ENCODE data around the gene ZC3HAV1. TPM values are rescaled to one million over a fixed set of nuclear protein-coding genes. Genes with fewer than 3 reads are reported as not detected.
"Not testable (repeated sequence)": the region's sequence is repeated elsewhere in the genome, so short reads cannot be mapped to it uniquely, and the experiment has no call there.

ZC3HAV1 gene
- total and polyA plus RNA-seq, 4 donors: 4.1 to 39.5 (median 18.4) TPM

DNA sequence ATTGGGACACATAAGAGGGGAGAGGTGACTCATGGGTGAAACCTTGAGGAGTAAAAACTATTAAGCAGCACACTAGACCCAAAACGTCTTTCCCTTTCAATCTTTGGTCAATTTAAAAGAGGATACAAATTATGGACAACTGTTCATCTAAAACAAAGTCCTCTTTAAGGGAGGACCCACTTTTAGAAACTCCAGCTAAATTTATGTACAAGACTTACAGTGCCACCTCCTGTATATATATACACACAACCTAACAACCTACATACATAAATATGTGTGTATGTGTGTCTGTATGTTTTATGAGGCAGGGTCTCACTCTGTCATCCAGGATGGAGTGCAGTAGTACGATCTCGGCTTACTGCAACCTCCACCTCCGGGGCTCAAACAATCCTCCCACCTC lies 18.1 kb upstream of the ZC3HAV1 start:
- ATAC-seq (ENCODE audit: low FRiP score) (no peak), DNase-seq (no peak)
- H3K4me3 ChIP-seq (ENCODE audit: low read length in 2 of 2): no peak overlapping the region
- H3K27me3 ChIP-seq (ENCODE audit: control insufficient read depth in 1 of 2, insufficient read depth in 2 of 2, low read length in 1 of 2): no peaks in the 10 kb centered on the region
- WGBS, 2 donors: 70 to 73% methylated on average over 4 of the region's 4 CpGs
- no peaks in the 10 kb centered on the region for H3K9me3 ChIP-seq (ENCODE audit: control insufficient read depth, low read length)
- no peak overlapping the region for H3K27ac ChIP-seq (ENCODE audit: low read depth in 1 of 2, low read length in 2 of 2)
- intact Hi-C loops (cut with DNase I): no loop called here
- H3K4me1 ChIP-seq (ENCODE audit: control insufficient read depth in 1 of 2, insufficient read depth in 2 of 2, low read length in 2 of 2): no peaks in the 10 kb centered on the region
- H3K36me3 ChIP-seq (ENCODE audit: control insufficient read depth in 1 of 2, insufficient read depth in 2 of 2, low read length in 1 of 2): no peaks in the 10 kb centered on the region

DNA sequence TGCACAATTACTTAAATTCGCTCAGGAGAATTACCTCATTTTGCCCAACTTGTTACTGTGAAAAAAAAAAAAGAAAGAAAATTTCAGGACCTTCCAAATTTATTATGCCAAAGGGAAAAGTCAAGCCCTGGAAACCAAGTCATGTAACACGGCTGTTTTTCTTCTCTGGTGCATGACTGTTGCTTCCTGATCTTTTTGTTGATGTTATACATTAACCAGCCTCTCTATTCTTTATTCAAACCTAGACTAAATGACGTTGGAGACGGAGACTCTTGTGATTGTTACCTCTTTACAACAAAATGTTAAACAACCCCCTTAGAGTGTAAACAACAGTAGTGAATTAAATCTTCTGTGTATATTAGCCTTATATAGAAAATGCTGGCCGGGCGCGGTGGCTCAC lies 16.1 kb upstream of the ZC3HAV1 start:
- intact Hi-C loops (cut with DNase I): no loop called here
- ATAC-seq (ENCODE audit: low FRiP score) (no peak), DNase-seq (no peak)
- 68 to 70% methylated on average over 7 of the region's 7 CpGs for WGBS, 2 donors
- Histone ChIP-seq H3K27ac (ENCODE audit: low read depth in 1 of 2, low read length in 2 of 2) (no peak overlapping the region), H3K4me3 (ENCODE audit: low read length in 2 of 2) (no peak overlapping the region), H3K4me1 (ENCODE audit: control insufficient read depth in 1 of 2, insufficient read depth in 2 of 2, low read length in 2 of 2) (no peaks in the 10 kb centered on the region), H3K27me3 (ENCODE audit: control insufficient read depth in 1 of 2, insufficient read depth in 2 of 2, low read length in 1 of 2) (no peaks in the 10 kb centered on the region), H3K36me3 (ENCODE audit: control insufficient read depth in 1 of 2, insufficient read depth in 2 of 2, low read length in 1 of 2) (no peaks in the 10 kb centered on the region), H3K9me3 (ENCODE audit: control insufficient read depth, low read length) (no peaks in the 10 kb centered on the region)

DNA sequence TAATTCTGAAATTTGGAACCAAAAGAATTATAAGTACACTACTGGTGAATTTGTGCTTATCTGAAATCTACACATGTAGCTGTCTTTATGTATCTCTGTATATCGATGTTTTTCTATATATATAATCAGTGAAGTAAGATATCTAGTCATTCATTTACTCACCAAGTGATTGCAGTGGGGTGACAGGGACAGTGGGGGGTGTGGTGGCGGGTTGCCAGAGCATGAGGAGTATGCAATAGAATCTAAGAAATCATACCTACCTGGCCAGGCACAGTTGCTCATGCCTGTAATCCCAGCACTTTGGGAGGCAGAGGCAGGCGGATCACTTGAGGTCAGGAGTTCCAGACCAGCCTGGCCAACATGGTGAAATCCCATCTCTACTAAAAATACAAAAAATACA lies 15.5 kb upstream of the ZC3HAV1 start:
- WGBS, 2 donors: 71 to 72% methylated on average over 3 of the region's 3 CpGs
- H3K4me3 ChIP-seq (ENCODE audit: low read length in 2 of 2); H3K27me3 ChIP-seq (ENCODE audit: control insufficient read depth in 1 of 2, insufficient read depth in 2 of 2, low read length in 1 of 2); ATAC-seq (ENCODE audit: low FRiP score); DNase-seq; H3K27ac ChIP-seq (ENCODE audit: low read depth in 1 of 2, low read length in 2 of 2); H3K36me3 ChIP-seq (ENCODE audit: control insufficient read depth in 1 of 2, insufficient read depth in 2 of 2, low read length in 1 of 2); intact Hi-C loops (cut with DNase I); H3K9me3 ChIP-seq (ENCODE audit: control insufficient read depth, low read length); H3K4me1 ChIP-seq (ENCODE audit: control insufficient read depth in 1 of 2, insufficient read depth in 2 of 2, low read length in 2 of 2): not testable (repeated sequence)

DNA sequence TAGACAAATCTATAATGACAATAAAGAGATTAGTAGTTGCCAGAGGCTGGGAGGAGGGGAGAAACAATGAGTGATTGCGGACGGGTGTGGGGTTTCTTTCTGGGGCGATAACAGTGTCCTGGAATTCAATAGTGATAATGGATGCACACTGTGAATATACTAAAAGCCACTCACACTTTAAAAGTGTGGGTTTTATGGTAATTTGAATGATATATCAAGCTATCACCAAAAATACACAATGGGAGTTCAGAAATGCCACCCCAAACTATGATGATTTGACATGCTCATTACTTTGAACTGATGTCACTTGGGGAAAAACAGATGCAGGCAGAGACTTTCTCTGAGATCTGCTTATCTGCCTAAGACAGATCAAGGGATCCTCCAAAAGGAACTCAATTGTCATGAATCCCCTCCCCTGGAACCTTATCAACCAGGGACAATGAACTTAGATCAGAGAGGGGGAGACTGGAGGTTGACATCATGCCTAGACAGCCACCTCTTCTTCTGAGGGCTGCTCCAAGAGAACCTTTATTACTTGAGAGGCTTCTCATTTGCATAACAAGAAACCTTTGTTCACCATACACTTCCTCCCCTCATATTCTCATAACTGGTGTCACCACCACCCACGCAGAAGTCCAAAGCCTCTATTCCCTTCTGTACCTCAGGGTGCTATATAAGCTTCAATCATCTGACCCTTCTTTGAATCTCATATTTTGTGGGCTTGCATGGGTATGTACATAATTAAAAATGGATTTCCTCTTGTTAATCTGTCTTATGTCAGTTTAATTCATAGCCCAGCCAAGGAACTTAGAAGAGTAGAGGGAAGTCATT lies 14.8 kb upstream of the ZC3HAV1 start:
- intact Hi-C loops (cut with DNase I): no loop called here
- WGBS, 2 donors: 84 to 90% methylated on average over 4 of the region's 4 CpGs
- H3K27ac ChIP-seq (ENCODE audit: low read depth in 1 of 2, low read length in 2 of 2): no peak overlapping the region
- H3K4me3 ChIP-seq (ENCODE audit: low read length in 2 of 2): no peak overlapping the region
- no peaks in the 10 kb centered on the region for H3K36me3 ChIP-seq (ENCODE audit: control insufficient read depth in 1 of 2, insufficient read depth in 2 of 2, low read length in 1 of 2)
- ATAC-seq (ENCODE audit: low FRiP score) (no peak), DNase-seq (no peak)
- no peaks in the 10 kb centered on the region for H3K27me3 ChIP-seq (ENCODE audit: control insufficient read depth in 1 of 2, insufficient read depth in 2 of 2, low read length in 1 of 2)
- H3K4me1 ChIP-seq (ENCODE audit: control insufficient read depth in 1 of 2, insufficient read depth in 2 of 2, low read length in 2 of 2): no peaks in the 10 kb centered on the region
- no peaks in the 10 kb centered on the region for H3K9me3 ChIP-seq (ENCODE audit: control insufficient read depth, low read length)

DNA sequence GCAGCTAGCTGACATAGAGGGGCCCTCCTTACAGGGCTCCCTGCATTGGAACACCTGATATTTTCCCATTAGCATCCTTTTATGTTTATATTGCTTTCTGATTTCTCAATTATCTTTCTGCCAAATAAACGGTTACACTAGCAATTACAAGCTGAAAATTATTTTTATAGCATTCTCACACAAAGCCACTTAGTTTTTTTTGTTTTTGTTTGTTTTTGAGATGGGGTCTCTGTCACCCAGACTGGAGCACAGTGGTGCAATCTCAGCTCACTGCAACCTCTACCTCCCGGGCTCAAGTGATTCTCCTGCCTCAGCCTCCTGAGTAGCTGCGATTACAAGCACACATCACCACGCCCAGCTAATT lies 9.9 kb upstream of the ZC3HAV1 start:
- DNase-seq: no peak
- no peaks in the 10 kb centered on the region for H3K4me1 ChIP-seq (ENCODE audit: control insufficient read depth in 1 of 2, insufficient read depth in 2 of 2, low read length in 2 of 2)
- no peaks in the 10 kb centered on the region for H3K36me3 ChIP-seq (ENCODE audit: control insufficient read depth in 1 of 2, insufficient read depth in 2 of 2, low read length in 1 of 2)
- H3K9me3 ChIP-seq (ENCODE audit: control insufficient read depth, low read length): no peaks in the 10 kb centered on the region
- no peak overlapping the region for H3K27ac ChIP-seq (ENCODE audit: low read depth in 1 of 2, low read length in 2 of 2)
- WGBS, 2 donors: 76 to 88% methylated on average over 4 of the region's 4 CpGs
- ATAC-seq (ENCODE audit: low FRiP score): no peak
- no peaks in the 10 kb centered on the region for H3K27me3 ChIP-seq (ENCODE audit: control insufficient read depth in 1 of 2, insufficient read depth in 2 of 2, low read length in 1 of 2)
- intact Hi-C loops (cut with DNase I): no loop called here
- no peak overlapping the region for H3K4me3 ChIP-seq (ENCODE audit: low read length in 2 of 2)

DNA sequence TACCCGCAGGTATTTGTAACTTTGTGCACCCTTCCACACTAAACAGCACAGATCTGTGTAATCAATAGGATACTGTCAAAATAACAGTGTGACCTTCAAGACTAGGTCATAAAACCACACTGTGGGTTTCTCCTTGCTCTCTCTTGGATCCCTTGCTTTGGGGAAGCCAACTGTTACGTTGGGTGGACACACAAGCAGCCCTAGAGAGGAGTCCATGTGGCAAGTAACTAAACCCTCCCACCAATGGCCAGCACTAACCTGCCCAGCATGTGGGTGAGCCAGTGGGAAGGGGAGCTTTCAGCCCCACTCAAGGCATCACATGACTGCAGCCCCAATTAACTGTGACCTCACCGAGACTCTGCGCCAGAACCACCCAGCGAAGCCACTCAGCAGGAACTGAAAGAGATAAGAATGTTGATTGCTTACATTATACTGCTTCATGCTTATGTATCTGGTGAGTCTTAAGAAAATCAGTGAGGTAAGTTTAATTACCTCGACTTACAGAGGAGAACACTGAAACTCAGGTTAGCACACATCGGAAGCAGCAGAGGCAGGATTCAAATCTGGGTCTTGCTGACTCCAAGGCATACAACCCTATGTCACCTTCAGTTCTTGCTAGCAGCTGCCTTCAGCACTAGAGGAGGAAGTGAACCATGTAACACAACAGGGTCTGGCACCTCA lies 9.4 kb upstream of the ZC3HAV1 start:
- Histone ChIP-seq H3K27me3 (ENCODE audit: control insufficient read depth in 1 of 2, insufficient read depth in 2 of 2, low read length in 1 of 2) (no peaks in the 10 kb centered on the region), H3K4me3 (ENCODE audit: low read length in 2 of 2) (no peak overlapping the region), H3K36me3 (ENCODE audit: control insufficient read depth in 1 of 2, insufficient read depth in 2 of 2, low read length in 1 of 2) (no peaks in the 10 kb centered on the region), H3K9me3 (ENCODE audit: control insufficient read depth, low read length) (no peaks in the 10 kb centered on the region), H3K4me1 (ENCODE audit: control insufficient read depth in 1 of 2, insufficient read depth in 2 of 2, low read length in 2 of 2) (no peaks in the 10 kb centered on the region), H3K27ac (ENCODE audit: low read depth in 1 of 2, low read length in 2 of 2) (no peak overlapping the region)
- intact Hi-C loops (cut with DNase I): no loop called here
- WGBS, 2 donors: 75 to 79% methylated on average over 7 of the region's 7 CpGs
- ATAC-seq (ENCODE audit: low FRiP score) (no peak), DNase-seq (no peak)

DNA sequence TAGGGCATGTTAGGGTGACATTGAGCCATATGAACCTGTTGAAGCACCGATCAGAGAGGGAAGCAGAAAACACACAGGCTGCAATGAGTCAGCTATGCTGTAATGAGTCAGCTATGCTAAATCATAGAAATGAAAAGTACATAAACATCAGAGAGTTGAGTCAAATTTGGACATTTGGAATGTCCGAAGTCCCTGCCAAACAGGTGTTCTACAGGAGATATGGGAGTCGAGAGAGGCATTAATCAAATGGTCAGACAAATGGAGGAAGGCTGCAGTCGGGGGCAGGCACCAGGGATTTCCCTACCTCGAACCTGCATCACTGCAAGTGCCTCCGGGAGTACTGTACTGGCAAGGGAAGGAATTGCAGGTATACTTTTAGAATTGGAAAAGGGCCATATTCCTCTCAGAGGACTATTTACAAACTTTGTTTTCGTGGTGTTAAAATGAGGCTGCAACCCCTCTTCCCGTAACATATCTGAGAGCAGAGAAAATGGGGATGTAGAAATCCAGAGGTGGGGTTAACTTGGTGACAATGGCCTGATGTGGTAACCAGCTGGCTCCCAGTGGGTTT lies 8.8 kb upstream of the ZC3HAV1 start:
- DNase-seq (no peak), ATAC-seq (ENCODE audit: low FRiP score) (no peak)
- WGBS, 2 donors: 43 to 46% methylated on average over 8 of the region's 8 CpGs
- H3K9me3 ChIP-seq (ENCODE audit: control insufficient read depth, low read length): no peaks in the 10 kb centered on the region
- H3K4me3 ChIP-seq (ENCODE audit: low read length in 2 of 2): no peak overlapping the region
- intact Hi-C loops (cut with DNase I): no loop called here
- no peaks in the 10 kb centered on the region for H3K4me1 ChIP-seq (ENCODE audit: control insufficient read depth in 1 of 2, insufficient read depth in 2 of 2, low read length in 2 of 2)
- no peaks in the 10 kb centered on the region for H3K36me3 ChIP-seq (ENCODE audit: control insufficient read depth in 1 of 2, insufficient read depth in 2 of 2, low read length in 1 of 2)
- H3K27me3 ChIP-seq (ENCODE audit: control insufficient read depth in 1 of 2, insufficient read depth in 2 of 2, low read length in 1 of 2): no peaks in the 10 kb centered on the region
- no peak overlapping the region for H3K27ac ChIP-seq (ENCODE audit: low read depth in 1 of 2, low read length in 2 of 2)

DNA sequence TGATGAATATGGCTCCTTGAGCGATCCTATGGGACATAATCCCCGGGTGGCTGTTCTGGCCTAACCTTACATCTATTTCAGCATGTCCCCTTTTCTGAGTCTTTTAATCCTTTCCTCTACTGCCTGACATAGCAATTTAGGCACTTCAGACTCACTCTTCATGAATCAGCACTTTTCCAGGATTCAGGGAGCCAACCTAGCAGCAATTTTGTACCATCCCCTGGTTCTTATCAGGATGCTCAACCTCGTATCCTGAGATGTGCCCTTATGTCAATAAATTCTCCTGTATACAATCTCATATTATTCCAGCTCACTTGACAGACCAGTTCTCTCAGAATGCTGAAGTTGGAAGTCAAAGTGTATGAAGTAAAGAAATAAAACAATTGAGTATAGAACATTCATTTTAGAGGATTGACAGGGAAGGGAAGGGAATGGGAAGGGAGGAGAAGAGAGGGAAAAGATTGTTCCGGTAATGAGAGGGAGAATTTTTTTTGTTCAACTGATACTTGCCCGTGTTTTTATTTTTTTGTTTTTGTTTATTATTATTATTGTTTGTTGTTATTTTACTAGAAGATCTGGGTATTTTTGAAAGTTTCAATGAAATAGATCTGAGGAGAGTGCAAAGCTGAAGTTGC lies 8.2 kb upstream of the ZC3HAV1 start:
- H3K36me3 ChIP-seq (ENCODE audit: control insufficient read depth in 1 of 2, insufficient read depth in 2 of 2, low read length in 1 of 2): no peaks in the 10 kb centered on the region
- H3K9me3 ChIP-seq (ENCODE audit: control insufficient read depth, low read length): no peaks in the 10 kb centered on the region
- intact Hi-C loops (cut with DNase I): no loop called here
- no peak overlapping the region for H3K27ac ChIP-seq (ENCODE audit: low read depth in 1 of 2, low read length in 2 of 2)
- ATAC-seq (ENCODE audit: low FRiP score): no peak
- H3K4me1 ChIP-seq (ENCODE audit: control insufficient read depth in 1 of 2, insufficient read depth in 2 of 2, low read length in 2 of 2): no peaks in the 10 kb centered on the region
- no peaks in the 10 kb centered on the region for H3K27me3 ChIP-seq (ENCODE audit: control insufficient read depth in 1 of 2, insufficient read depth in 2 of 2, low read length in 1 of 2)
- no peak for DNase-seq
- H3K4me3 ChIP-seq (ENCODE audit: low read length in 2 of 2): no peak overlapping the region
- whole genome bisulfite sequencing, 2 donors: 76 to 77% methylated on average over 5 of the region's 5 CpGs
